ENCODE measurements around the gene PARD3B. TPM values are rescaled to one million over a fixed set of nuclear protein-coding genes. Genes with fewer than 3 reads are reported as not detected.
A peak's percentile ranks its signal among the peaks of the same experiment; 100 is the strongest.

Gene PARD3B
- total and polyA plus RNA-seq, 5 donors from 2014 or later = 0.03 to 0.68 (median 0.08) TPM; not detected in 1

DNA sequence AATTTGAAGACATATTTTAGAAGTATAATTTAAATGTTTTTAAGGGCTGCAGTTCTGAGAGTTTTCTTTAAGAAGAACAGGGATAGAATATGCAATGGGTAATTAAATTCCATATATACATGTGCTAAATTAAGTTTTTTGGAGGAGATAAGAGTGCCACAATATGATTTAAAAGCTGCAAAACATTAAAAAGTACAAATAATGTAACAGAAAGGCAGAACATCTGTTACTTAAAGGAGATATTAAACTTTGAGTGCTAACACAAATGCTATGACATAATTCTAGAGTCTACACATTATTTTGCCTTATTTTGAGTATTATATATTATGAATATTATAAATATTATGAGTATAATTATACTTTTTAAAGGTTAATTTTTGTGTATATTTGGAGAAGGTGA is 102.4 kb downstream of the PARD3B start:
- no peak for DNase-seq
- Mint-ChIP-seq H3K27me3 (peaks cover 6% of the 10 kb centered on the region), H3K27ac (no peak overlapping the region), H3K4me1 (no peaks in the 10 kb centered on the region), H3K4me3 (no peak overlapping the region), H3K9me3 (peaks cover 0 to 12% (median 3%) of the 10 kb centered on the region in 7 donors), H3K36me3 (peaks cover 3% of the 10 kb centered on the region)
- Histone ChIP-seq H3K36me3 (ENCODE audit: control insufficient read depth, insufficient read depth, low read length) (no peaks in the 10 kb centered on the region), H3K27ac (ENCODE audit: insufficient read depth, low read length, poor library complexity, severe bottlenecking) (no peak overlapping the region), H3K4me3 (ENCODE audit: low read depth, low read length) (no peak overlapping the region), H3K27me3 (ENCODE audit: control insufficient read depth, insufficient read depth, low read length) (peaks cover 1% of the 10 kb centered on the region), H3K4me1 (ENCODE audit: control insufficient read depth, insufficient read depth, low read length, poor library complexity, severe bottlenecking) (no peaks in the 10 kb centered on the region), H3K9me3 (ENCODE audit: control insufficient read depth in 2 of 2, low read length in 2 of 2) (peaks cover 0 to 5% of the 10 kb centered on the region in 2 experiments)
- no peak for ATAC-seq (ENCODE audit: low read depth in 2 of 2)

DNA sequence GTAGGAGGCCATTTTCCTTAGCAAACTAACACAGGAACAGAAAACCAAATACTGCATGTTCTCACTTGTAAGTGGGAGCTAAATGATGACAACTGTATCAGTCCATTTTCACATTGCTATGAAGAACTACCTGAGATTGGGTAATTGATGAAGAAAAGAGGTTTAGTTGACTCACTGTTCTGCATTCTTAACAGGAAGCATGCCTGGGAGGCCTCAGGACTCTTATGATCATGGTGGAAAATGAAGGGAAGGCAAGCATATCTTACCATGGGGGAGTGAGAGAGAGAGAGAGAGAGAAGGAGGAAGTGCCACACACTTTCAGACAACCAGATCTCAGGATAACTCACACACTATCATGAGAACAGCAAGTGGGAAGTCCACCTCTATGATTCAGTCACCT is 105.3 kb downstream of the PARD3B start:
- ATAC-seq (ENCODE audit: low read depth in 2 of 2) (no peak), DNase-seq (no peak)
- no peaks in the 10 kb centered on the region for H3K36me3 ChIP-seq (ENCODE audit: control insufficient read depth, insufficient read depth, low read length)
- H3K4me1 Mint-ChIP-seq = no peaks in the 10 kb centered on the region
- peaks cover 0 to 14% (median 3%) of the 10 kb centered on the region in 7 donors for H3K9me3 Mint-ChIP-seq
- no peaks in the 10 kb centered on the region for H3K4me1 ChIP-seq (ENCODE audit: control insufficient read depth, insufficient read depth, low read length, poor library complexity, severe bottlenecking)
- no peak overlapping the region for H3K4me3 ChIP-seq (ENCODE audit: low read depth, low read length)
- no peak overlapping the region for H3K27ac Mint-ChIP-seq
- H3K27ac ChIP-seq (ENCODE audit: insufficient read depth, low read length, poor library complexity, severe bottlenecking) = no peak overlapping the region
- H3K27me3 Mint-ChIP-seq = no peaks in the 10 kb centered on the region
- no peak overlapping the region for H3K4me3 Mint-ChIP-seq
- no peaks in the 10 kb centered on the region for H3K36me3 Mint-ChIP-seq
- H3K27me3 ChIP-seq (ENCODE audit: control insufficient read depth, insufficient read depth, low read length) = peaks cover 1% of the 10 kb centered on the region
- peaks cover 0 to 5% of the 10 kb centered on the region in 2 experiments for H3K9me3 ChIP-seq (ENCODE audit: control insufficient read depth in 2 of 2, low read length in 2 of 2)

DNA sequence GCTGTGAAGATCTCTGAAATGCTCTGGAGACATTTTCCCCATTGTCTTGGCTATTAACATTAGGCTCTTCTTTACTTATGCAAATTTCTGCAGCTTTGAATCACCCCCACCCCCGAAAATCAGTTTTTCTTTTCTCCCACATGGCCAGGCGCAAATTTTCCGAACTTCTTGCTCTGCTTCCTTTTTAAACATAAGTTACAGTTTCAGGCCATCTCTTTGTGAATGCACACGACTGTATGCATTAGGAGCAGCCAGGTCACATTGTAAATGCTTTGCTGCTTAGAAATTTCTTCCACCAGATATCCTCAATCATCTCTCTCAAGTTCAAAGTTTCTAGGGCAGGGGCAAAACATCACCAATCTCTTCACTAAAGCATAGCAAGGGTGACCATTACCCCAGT is 106.8 kb downstream of the PARD3B start:
- Histone ChIP-seq H3K9me3 (ENCODE audit: control insufficient read depth in 2 of 2, low read length in 2 of 2) (peaks cover 0 to 5% of the 10 kb centered on the region in 2 experiments), H3K4me3 (ENCODE audit: low read depth, low read length) (no peak overlapping the region), H3K36me3 (ENCODE audit: control insufficient read depth, insufficient read depth, low read length) (no peaks in the 10 kb centered on the region), H3K4me1 (ENCODE audit: control insufficient read depth, insufficient read depth, low read length, poor library complexity, severe bottlenecking) (no peaks in the 10 kb centered on the region), H3K27ac (ENCODE audit: insufficient read depth, low read length, poor library complexity, severe bottlenecking) (no peak overlapping the region), H3K27me3 (ENCODE audit: control insufficient read depth, insufficient read depth, low read length) (peaks cover 1% of the 10 kb centered on the region)
- H3K9me3 Mint-ChIP-seq = peaks cover 0 to 14% (median 3%) of the 10 kb centered on the region in 7 donors
- DNase-seq (no peak), ATAC-seq (ENCODE audit: low read depth in 2 of 2) (no peak)
- H3K4me3 Mint-ChIP-seq = no peak overlapping the region
- no peaks in the 10 kb centered on the region for H3K36me3 Mint-ChIP-seq
- H3K27me3 Mint-ChIP-seq = no peaks in the 10 kb centered on the region
- no peak overlapping the region for H3K27ac Mint-ChIP-seq
- no peaks in the 10 kb centered on the region for H3K4me1 Mint-ChIP-seq

DNA sequence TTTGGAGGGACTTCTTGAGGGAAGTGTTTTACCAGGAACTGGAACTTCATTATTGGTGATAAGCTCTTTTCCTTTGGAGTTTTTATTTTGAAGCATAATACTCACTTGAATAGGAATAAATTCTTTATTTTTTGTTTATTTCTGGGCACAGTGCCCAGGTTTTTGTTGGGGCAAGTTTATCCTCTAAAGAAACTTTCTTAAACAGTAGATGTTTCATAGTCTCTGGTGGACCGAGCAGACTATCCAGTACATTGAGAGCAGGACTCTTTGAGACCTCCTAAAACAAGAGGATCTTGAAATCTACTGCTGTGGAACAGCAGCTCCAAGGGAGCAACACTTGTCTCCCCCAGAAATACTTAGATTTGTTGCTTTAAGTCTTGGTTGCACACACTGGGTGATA is 109.4 kb downstream of the PARD3B start:
- Mint-ChIP-seq H3K27me3 (no peaks in the 10 kb centered on the region), H3K27ac (peak overlapping the region in 1 of 3 donors; percentile 39), H3K4me3 (no peak overlapping the region), H3K36me3 (no peaks in the 10 kb centered on the region), H3K4me1 (no peaks in the 10 kb centered on the region), H3K9me3 (peaks cover 0 to 14% (median 3%) of the 10 kb centered on the region in 7 donors)
- H3K27ac ChIP-seq (ENCODE audit: insufficient read depth, low read length, poor library complexity, severe bottlenecking) = no peak overlapping the region
- H3K36me3 ChIP-seq (ENCODE audit: control insufficient read depth, insufficient read depth, low read length) = no peaks in the 10 kb centered on the region
- ATAC-seq (ENCODE audit: low read depth in 2 of 2) = no peak
- H3K9me3 ChIP-seq (ENCODE audit: control insufficient read depth in 2 of 2, low read length in 2 of 2) = peaks cover 0 to 5% of the 10 kb centered on the region in 2 experiments
- H3K4me3 ChIP-seq (ENCODE audit: low read depth, low read length) = no peak overlapping the region
- DNase-seq = no peak
- H3K27me3 ChIP-seq (ENCODE audit: control insufficient read depth, insufficient read depth, low read length) = no peaks in the 10 kb centered on the region
- no peaks in the 10 kb centered on the region for H3K4me1 ChIP-seq (ENCODE audit: control insufficient read depth, insufficient read depth, low read length, poor library complexity, severe bottlenecking)

DNA sequence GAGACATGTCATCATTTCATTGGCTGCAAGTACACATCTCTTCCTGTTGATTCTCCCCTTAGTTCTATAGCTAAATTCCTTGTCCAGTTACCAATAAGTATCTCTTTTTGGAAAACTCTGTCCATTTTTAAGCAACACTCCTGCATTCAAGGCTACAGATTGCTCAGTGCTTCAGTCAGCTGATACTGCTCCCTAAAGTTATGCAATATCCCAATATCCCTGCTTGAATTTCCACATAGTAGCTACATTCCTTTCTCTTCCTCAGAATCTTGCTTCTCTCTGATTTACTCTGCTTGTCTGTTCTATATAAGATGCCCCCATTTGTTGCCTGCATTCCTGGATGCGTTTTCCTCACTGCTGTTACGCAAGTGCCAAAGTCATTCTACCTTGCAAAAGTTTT is 109.8 kb downstream of the PARD3B start:
- Mint-ChIP-seq H3K4me3 (no peak overlapping the region), H3K9me3 (peaks cover 0 to 14% (median 3%) of the 10 kb centered on the region in 7 donors)
- no peak for ATAC-seq (ENCODE audit: low read depth in 2 of 2)

DNA sequence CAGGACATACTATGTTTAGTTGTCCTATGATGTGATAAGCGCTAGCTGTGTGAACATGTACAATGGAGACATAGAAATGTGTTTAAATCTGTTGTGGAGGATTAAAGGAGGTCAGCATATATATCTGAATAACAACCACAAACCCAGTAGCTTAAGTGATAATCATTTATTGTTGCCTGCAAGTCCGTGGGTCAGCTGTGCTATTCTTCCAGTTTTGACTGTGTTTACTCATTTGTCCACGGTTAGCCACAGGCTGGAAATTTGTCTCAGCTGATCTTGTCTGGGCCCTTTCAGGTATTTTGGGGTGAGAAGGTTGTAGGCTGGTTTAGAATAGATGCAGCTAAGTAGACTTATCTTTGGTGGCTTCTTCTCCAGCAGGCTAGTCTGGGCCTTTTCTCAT is 110.4 kb downstream of the PARD3B start:
- Histone ChIP-seq H3K4me1 (ENCODE audit: control insufficient read depth, insufficient read depth, low read length, poor library complexity, severe bottlenecking) (no peaks in the 10 kb centered on the region), H3K9me3 (ENCODE audit: control insufficient read depth in 2 of 2, low read length in 2 of 2) (peaks cover 0 to 5% of the 10 kb centered on the region in 2 experiments), H3K4me3 (ENCODE audit: low read depth, low read length) (no peak overlapping the region), H3K27ac (ENCODE audit: insufficient read depth, low read length, poor library complexity, severe bottlenecking) (no peak overlapping the region), H3K36me3 (ENCODE audit: control insufficient read depth, insufficient read depth, low read length) (no peaks in the 10 kb centered on the region), H3K27me3 (ENCODE audit: control insufficient read depth, insufficient read depth, low read length) (no peaks in the 10 kb centered on the region)
- Mint-ChIP-seq H3K4me1 (no peaks in the 10 kb centered on the region), H3K4me3 (no peak overlapping the region), H3K9me3 (peaks cover 0 to 14% (median 3%) of the 10 kb centered on the region in 7 donors), H3K27me3 (no peaks in the 10 kb centered on the region), H3K27ac (no peak overlapping the region), H3K36me3 (no peaks in the 10 kb centered on the region)
- DNase-seq (no peak), ATAC-seq (ENCODE audit: low read depth in 2 of 2) (no peak)

More for the DNA sequence above, 109.8 kb downstream of the PARD3B start:
- H3K9me3 ChIP-seq (ENCODE audit: control insufficient read depth in 2 of 2, low read length in 2 of 2) = peaks cover 0 to 5% of the 10 kb centered on the region in 2 experiments
- Mint-ChIP-seq H3K36me3 (no peaks in the 10 kb centered on the region), H3K27ac (no peak overlapping the region), H3K4me1 (no peaks in the 10 kb centered on the region), H3K27me3 (no peaks in the 10 kb centered on the region)
- H3K4me3 ChIP-seq (ENCODE audit: low read depth, low read length) = no peak overlapping the region
- no peak overlapping the region for H3K27ac ChIP-seq (ENCODE audit: insufficient read depth, low read length, poor library complexity, severe bottlenecking)
- no peaks in the 10 kb centered on the region for H3K27me3 ChIP-seq (ENCODE audit: control insufficient read depth, insufficient read depth, low read length)
- no peaks in the 10 kb centered on the region for H3K36me3 ChIP-seq (ENCODE audit: control insufficient read depth, insufficient read depth, low read length)
- no peaks in the 10 kb centered on the region for H3K4me1 ChIP-seq (ENCODE audit: control insufficient read depth, insufficient read depth, low read length, poor library complexity, severe bottlenecking)
- no peak for DNase-seq

DNA sequence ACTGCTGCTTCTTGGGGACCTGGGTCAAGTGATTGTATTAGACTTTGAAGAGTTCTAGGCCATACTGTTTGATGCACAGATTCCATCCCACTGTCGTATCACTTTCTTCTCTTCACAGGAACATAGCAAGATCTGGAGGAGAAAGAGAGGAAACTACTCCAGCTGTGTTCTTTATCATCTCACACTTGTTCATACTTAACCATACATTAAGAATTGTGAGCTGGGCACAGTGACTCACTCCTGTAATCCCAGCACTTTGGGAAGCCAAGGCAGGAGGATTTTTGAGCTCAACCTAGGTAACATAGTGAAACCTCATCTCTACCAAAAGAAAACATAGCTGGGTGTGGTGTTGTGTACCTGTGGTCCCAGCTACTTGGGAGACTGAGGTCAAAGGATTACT is 111.7 kb downstream of the PARD3B start:
- no peaks in the 10 kb centered on the region for H3K4me1 ChIP-seq (ENCODE audit: control insufficient read depth, insufficient read depth, low read length, poor library complexity, severe bottlenecking)
- H3K36me3 ChIP-seq (ENCODE audit: control insufficient read depth, insufficient read depth, low read length) = no peaks in the 10 kb centered on the region

DNA sequence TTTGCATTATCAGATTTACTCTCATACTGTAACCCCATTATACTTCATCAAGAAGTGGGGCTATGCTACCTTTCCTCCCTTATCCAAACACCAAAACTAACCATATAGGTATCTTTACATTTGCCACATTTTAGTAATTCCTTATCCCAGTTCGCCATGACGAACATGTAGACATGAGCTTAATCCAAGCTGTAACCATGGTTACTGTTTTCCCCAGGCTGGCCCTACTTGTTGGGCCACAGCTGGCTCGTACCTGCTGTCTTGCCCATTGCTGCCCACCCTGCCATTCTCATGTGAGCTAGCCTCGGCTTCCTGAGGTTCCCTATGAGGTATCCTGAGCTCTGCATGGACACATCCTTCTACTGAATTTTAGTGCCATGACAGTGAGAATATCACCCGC is 117.7 kb downstream of the PARD3B start:
- no peaks in the 10 kb centered on the region for H3K27me3 ChIP-seq (ENCODE audit: control insufficient read depth, insufficient read depth, low read length)
- H3K9me3 Mint-ChIP-seq = no peaks in the 10 kb centered on the region
- ATAC-seq (ENCODE audit: low read depth in 2 of 2) (no peak), DNase-seq (no peak)
- no peaks in the 10 kb centered on the region for H3K36me3 Mint-ChIP-seq
- H3K4me3 ChIP-seq (ENCODE audit: low read depth, low read length) = no peak overlapping the region
- no peaks in the 10 kb centered on the region for H3K36me3 ChIP-seq (ENCODE audit: control insufficient read depth, insufficient read depth, low read length)
- H3K27me3 Mint-ChIP-seq = no peaks in the 10 kb centered on the region
- H3K27ac ChIP-seq (ENCODE audit: insufficient read depth, low read length, poor library complexity, severe bottlenecking) = no peak overlapping the region
- no peaks in the 10 kb centered on the region for H3K9me3 ChIP-seq (ENCODE audit: control insufficient read depth in 2 of 2, low read length in 2 of 2)
- H3K27ac Mint-ChIP-seq = no peak overlapping the region
- no peaks in the 10 kb centered on the region for H3K4me1 ChIP-seq (ENCODE audit: control insufficient read depth, insufficient read depth, low read length, poor library complexity, severe bottlenecking)
- no peak overlapping the region for H3K4me3 Mint-ChIP-seq
- H3K4me1 Mint-ChIP-seq = no peaks in the 10 kb centered on the region

More for the DNA sequence above, 111.7 kb downstream of the PARD3B start:
- DNase-seq (no peak), ATAC-seq (ENCODE audit: low read depth in 2 of 2) (no peak)
- H3K27me3 Mint-ChIP-seq = no peaks in the 10 kb centered on the region
- H3K4me3 ChIP-seq (ENCODE audit: low read depth, low read length) = no peak overlapping the region
- H3K4me3 Mint-ChIP-seq = no peak overlapping the region
- no peak overlapping the region for H3K27ac ChIP-seq (ENCODE audit: insufficient read depth, low read length, poor library complexity, severe bottlenecking)
- no peaks in the 10 kb centered on the region for H3K27me3 ChIP-seq (ENCODE audit: control insufficient read depth, insufficient read depth, low read length)
- no peaks in the 10 kb centered on the region for H3K4me1 Mint-ChIP-seq
- peaks cover 0 to 11% (median 2%) of the 10 kb centered on the region in 7 donors for H3K9me3 Mint-ChIP-seq
- H3K27ac Mint-ChIP-seq = no peak overlapping the region
- H3K36me3 Mint-ChIP-seq = no peaks in the 10 kb centered on the region
- peaks cover 0 to 5% of the 10 kb centered on the region in 2 experiments for H3K9me3 ChIP-seq (ENCODE audit: control insufficient read depth in 2 of 2, low read length in 2 of 2)

Measured in CD4-positive, CD25-positive, alpha-beta regulatory T cell (primary cell).